ENCODE measurements around the gene MSRB3. TPM values are rescaled to one million over a fixed set of nuclear protein-coding genes. Genes with fewer than 3 reads are reported as not detected.

Gene MSRB3
- total and polyA plus RNA-seq, 10 of the 15 experiments (the other 5 are each of a cell fraction or from before 2014, with no cell fraction given): 0.07 to 2.7 (median 1.3) TPM

DNA sequence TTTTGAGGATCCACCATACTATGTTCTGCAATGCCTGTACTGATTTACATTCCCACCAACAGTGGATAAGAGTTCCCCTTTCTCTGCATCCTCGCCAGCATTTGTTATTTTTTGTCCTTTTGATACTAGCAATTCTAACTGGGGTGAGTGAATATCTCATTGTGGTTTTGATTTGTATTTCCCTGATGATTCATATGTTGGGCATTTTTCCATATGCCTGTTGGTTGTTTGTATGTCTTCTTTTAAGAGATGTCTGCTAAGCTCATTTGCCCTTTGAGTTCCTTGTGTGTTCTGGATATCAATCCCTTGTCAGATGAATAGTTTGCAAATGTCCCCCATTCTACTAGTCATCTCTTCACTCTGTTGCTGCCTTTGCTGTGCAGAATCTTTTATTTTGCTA lies 49.0 kb upstream of the MSRB3 start:
- CTCF ChIA-PET: no interaction called here
- Histone ChIP-seq H3K79me2 (ENCODE audit: control insufficient read depth, insufficient read depth, low read length) (no peaks in the 10 kb centered on the region; the same call in none of the 2 replicates), H3K27me3 (replicated peaks in 1 of 2; ENCODE audit: control insufficient read depth in 2 of 2, insufficient read depth in 2 of 2, low read length in 1 of 2) (no peaks in the 10 kb centered on the region), H2AFZ (ENCODE audit: control insufficient read depth, low read depth, low read length) (no peak overlapping the region), H3K36me3 (ENCODE audit: control insufficient read depth in 2 of 2, insufficient read depth in 2 of 2, low read length in 1 of 2) (peaks cover 0 to 12% of the 10 kb centered on the region in 2 experiments; a peak in 2 of 4 replicates), H4K20me1 (ENCODE audit: control insufficient read depth, insufficient read depth) (no peaks in the 10 kb centered on the region), H3K9me3 (replicated peaks; ENCODE audit: control insufficient read depth, insufficient read depth, low read length) (peaks cover 8% of the 10 kb centered on the region; the same call in 2 of the 3 replicates), H3K9ac (ENCODE audit: control insufficient read depth, insufficient read depth, low read length) (no peak overlapping the region), H3K4me2 (ENCODE audit: control insufficient read depth, insufficient read depth) (no peak overlapping the region), H3K27ac (ENCODE audit: control insufficient read depth, insufficient read depth) (no peak overlapping the region), H3K4me3 (no peak overlapping the region), H3K4me1 (ENCODE audit: control insufficient read depth, insufficient read depth, low read length) (no peaks in the 10 kb centered on the region)
- DNase-seq (ENCODE audit: low read depth, low spot score) (no peak), FAIRE-seq (no peak), ATAC-seq (no peak)
- 100% methylated on average over 1 of the region's 1 CpG for WGBS (ENCODE audit: insufficient coverage, insufficient replicate concordance, low lambda C conversion rate, missing lambda C conversion rate)
- TF ChIP-seq CEBPB (IDR thresholded peaks at IDR 0.05; ENCODE audit: borderline replicate concordance in 1 of 2, low read depth in 2 of 2, low read length in 2 of 2) (no peak), ATF7 (IDR thresholded peaks at IDR 0.05; ENCODE audit: low read depth) (no peak), CREB1 (IDR thresholded peaks at IDR 0.05; ENCODE audit: low read depth) (no peak)
- TF ChIP-seq, protein P1, sequence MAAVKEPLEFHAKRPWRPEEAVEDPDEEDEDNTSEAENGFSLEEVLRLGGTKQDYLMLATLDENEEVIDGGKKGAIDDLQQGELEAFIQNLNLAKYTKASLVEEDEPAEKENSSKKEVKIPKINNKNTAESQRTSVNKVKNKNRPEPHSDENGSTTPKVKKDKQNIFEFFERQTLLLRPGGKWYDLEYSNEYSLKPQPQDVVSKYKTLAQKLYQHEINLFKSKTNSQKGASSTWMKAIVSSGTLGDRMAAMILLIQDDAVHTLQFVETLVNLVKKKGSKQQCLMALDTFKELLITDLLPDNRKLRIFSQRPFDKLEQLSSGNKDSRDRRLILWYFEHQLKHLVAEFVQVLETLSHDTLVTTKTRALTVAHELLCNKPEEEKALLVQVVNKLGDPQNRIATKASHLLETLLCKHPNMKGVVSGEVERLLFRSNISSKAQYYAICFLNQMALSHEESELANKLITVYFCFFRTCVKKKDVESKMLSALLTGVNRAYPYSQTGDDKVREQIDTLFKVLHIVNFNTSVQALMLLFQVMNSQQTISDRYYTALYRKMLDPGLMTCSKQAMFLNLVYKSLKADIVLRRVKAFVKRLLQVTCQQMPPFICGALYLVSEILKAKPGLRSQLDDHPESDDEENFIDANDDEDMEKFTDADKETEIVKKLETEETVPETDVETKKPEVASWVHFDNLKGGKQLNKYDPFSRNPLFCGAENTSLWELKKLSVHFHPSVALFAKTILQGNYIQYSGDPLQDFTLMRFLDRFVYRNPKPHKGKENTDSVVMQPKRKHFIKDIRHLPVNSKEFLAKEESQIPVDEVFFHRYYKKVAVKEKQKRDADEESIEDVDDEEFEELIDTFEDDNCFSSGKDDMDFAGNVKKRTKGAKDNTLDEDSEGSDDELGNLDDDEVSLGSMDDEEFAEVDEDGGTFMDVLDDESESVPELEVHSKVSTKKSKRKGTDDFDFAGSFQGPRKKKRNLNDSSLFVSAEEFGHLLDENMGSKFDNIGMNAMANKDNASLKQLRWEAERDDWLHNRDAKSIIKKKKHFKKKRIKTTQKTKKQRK (IDR thresholded peaks at IDR 0.05; ENCODE audit: low read depth, low read length): no peak
- intact Hi-C loops (cut with micrococcal nuclease; ENCODE audit: unreplicated experiment) (no loop called here), in situ Hi-C loops (cut with MboI) (no loop called here)
- SMC1A ChIA-PET (ENCODE audit: uncharacterized antibody, unreplicated experiment): interaction anchor here (1.2 kb wide), 1 partner anchor 13 kb away, joined by 3 read pairs; no protein-coding TSS in a partner anchor
- POLR2A ChIA-PET: no interaction called here
- RAD21 ChIA-PET (ENCODE audit: unreplicated experiment): no interaction called here
- no TSS peak for BruUV-seq (replicated peaks)

Measured in GM12878 (cell line).